Transverse colon (tissue), 4 donors: ENCODE measurements around the gene RBFOX2. TPM values are rescaled to one million over a fixed set of nuclear protein-coding genes. Genes with fewer than 3 reads are reported as not detected.
"Not testable (repeated sequence)": the region's sequence is repeated elsewhere in the genome, so short reads cannot be mapped to it uniquely, and the experiment has no call there.

Source experiments
- DNase-seq: peaks from one replicate; pipeline ENCODE4 v3.0.0-alpha.2; 2019
- H3K27ac ChIP-seq, 4 donors: fragments of 200-600 bp; sonication (generic); 2 replicates each; pipeline ENCODE4 v1.5.1; 2016 to 2018; ENCODE audit warnings: inconsistent platforms in 4 of 4
- H3K27me3 ChIP-seq: fragments of 200-600 bp; sonication (generic); 2 replicates; pipeline ENCODE4 v1.5.1; 2017; ENCODE audit warnings: inconsistent platforms
- H3K36me3 ChIP-seq, 4 donors: fragments of 200-600 bp; sonication (generic); 2 replicates each; pipeline ENCODE4 v1.5.1; 2017 to 2019; ENCODE audit warnings: inconsistent platforms in 4 of 4
- H3K4me1 ChIP-seq, 4 donors: fragments of 200-600 bp; sonication (generic); 2 replicates each; pipeline ENCODE4 v1.5.1; 2017 to 2020; ENCODE audit warnings: inconsistent platforms in 4 of 4
- H3K4me3 ChIP-seq, 4 donors: fragments of 200-600 bp; sonication (generic); 1 replicate in 1 of 4; 2 replicates in 3 of 4; pipeline versions ENCODE4 v1.5.1 to v1.6.1; 2017 to 2019; ENCODE audit warnings: inconsistent platforms in 4 of 4
- H3K9me3 ChIP-seq, 2 donors: fragments of 200-600 bp; sonication (generic); 2 replicates each; pipeline ENCODE4 v1.5.1; 2017 to 2019; ENCODE audit warnings: inconsistent platforms in 2 of 2
- EP300 ChIP-seq: sonication (generic); formaldehyde crosslinking; IDR thresholded peaks from one replicate; pipeline ENCODE4 v1.6.1; 2017; ENCODE audit warnings: antibody characterized with exemption, low read depth
- POLR2A ChIP-seq: fragments of 450-650 bp; IDR thresholded peaks from one replicate; pipeline ENCODE4 v1.6.1; 2016; ENCODE audit warnings: antibody characterized with exemption, mild to moderate bottlenecking, moderate library complexity
- POLR2AphosphoS5 ChIP-seq, 3 donors: sonication (generic); formaldehyde crosslinking; IDR thresholded peaks; one replicate each; pipeline ENCODE4 v1.6.1; 2016; ENCODE audit warnings: antibody characterized with exemption in 3 of 3
- WGBS, 2 donors: methylation state at CpG; one replicate each; pipeline ENCODE4 v1.1.5; 2018; ENCODE audit warnings: low coverage in 1 of 2; 5-methylcytosine and 5-hydroxymethylcytosine counted together
- in situ Hi-C, 4 donors: fragments of 200-750 bp; cut with MboI; loops; one replicate each; pipeline versions ENCODE4 v1.15.0 to v1.15.1; 2017; ENCODE audit warnings: low sequenced_read_pairs in 3 of 4, low pct_ligation_motif_present in 1 of 4, low pct_unique_long_range_greater_than_20kb in 1 of 4
- intact Hi-C: fragments of 100-400 bp; cut with DNase I; formaldehyde crosslinking; loops from one replicate; pipeline ENCODE4 v1.15.1; 2023; ENCODE audit warnings: low total_unique reads
- total RNA-seq, 4 donors: library from RNA; depleted of rRNA; stranded (reverse); fragments of >200 nt; gene quantifications; one replicate each; pipeline ENCODE4 v1.1.0, GENCODE V29; 2016
- TF ChIP-seq, protein P1 (sequence below), 5 experiments: fragments of 200-600 bp in 3 of 5; fragments of 450-650 bp in 2 of 5; sonication (generic) in 3 of 5; IDR thresholded peaks; 1 replicate in 2 of 5; 2 replicates in 3 of 5; pipeline ENCODE4 v1.5.1; 2016 to 2017; ENCODE audit warnings: antibody characterized with exemption in 5 of 5, inconsistent platforms in 3 of 5, mild to moderate bottlenecking in 2 of 5, moderate library complexity in 1 of 5

Gene RBFOX2
- total RNA-seq, 4 donors from 2014 or later = 27.3 to 61.1 (median 43.1) TPM

DNA sequence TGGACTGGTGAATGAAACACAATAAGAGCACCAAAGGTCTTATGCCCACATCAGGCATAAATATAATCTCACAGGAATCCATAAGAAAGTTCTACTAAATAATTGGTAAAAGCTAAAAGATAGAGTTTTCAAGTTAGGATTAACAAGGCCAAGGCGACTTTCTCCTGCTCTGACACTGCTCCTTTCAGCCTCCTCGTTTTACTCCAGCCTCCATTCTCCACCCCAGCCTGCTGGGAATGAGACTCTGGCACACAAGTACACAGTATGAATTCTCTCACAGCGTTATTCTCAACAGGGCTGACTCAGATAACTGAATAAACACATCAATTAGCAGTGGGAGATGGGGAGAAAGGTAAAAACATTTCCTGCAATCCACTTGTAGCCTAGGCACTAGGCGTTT lies 216.0 kb downstream of the RBFOX2 start:
- intact Hi-C loops = no loop called here
- no peak for DNase-seq
- in situ Hi-C loops = no loop called here
- 62 to 81% methylated on average over 3 to 4 of the region's 4 CpGs for whole genome bisulfite sequencing, 2 donors
- Histone ChIP-seq H3K4me3 (no peak overlapping the region), H3K4me1 (peaks cover 0 to 6% (median 4%) of the 10 kb centered on the region in 4 donors), H3K27ac (no peak overlapping the region), H3K9me3 (no peaks in the 10 kb centered on the region), H3K27me3 (no peaks in the 10 kb centered on the region), H3K36me3 (peaks cover 0 to 18% (median 3%) of the 10 kb centered on the region in 4 donors)
- no peak for TF ChIP-seq EP300
- TF ChIP-seq POLR2A = no peak
- TF ChIP-seq, protein P1, sequence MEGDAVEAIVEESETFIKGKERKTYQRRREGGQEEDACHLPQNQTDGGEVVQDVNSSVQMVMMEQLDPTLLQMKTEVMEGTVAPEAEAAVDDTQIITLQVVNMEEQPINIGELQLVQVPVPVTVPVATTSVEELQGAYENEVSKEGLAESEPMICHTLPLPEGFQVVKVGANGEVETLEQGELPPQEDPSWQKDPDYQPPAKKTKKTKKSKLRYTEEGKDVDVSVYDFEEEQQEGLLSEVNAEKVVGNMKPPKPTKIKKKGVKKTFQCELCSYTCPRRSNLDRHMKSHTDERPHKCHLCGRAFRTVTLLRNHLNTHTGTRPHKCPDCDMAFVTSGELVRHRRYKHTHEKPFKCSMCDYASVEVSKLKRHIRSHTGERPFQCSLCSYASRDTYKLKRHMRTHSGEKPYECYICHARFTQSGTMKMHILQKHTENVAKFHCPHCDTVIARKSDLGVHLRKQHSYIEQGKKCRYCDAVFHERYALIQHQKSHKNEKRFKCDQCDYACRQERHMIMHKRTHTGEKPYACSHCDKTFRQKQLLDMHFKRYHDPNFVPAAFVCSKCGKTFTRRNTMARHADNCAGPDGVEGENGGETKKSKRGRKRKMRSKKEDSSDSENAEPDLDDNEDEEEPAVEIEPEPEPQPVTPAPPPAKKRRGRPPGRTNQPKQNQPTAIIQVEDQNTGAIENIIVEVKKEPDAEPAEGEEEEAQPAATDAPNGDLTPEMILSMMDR (IDR thresholded peaks at IDR 0.05) = no peak
- no peak for TF ChIP-seq POLR2AphosphoS5 (IDR thresholded peaks at IDR 0.05)

DNA sequence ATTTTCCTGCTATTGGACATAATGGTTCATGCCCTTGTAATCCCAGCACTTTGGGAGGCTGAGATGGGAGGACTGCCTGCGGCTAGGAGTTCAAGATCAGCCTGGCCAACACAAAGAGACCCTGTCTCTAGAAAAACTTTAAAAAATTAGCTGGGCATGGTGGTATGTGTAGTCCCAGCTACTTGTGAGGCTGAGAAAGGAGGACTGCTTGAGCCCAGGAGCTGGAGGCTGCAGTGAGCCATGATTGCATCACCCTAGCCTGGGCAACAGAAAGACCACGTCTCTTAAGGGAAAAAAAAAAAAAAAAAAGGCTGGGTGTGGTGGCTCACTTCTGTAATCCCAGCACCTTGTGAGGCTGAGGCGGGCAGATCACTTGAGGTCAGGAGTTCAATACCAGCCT lies 217.0 kb downstream of the RBFOX2 start:
- DNase-seq = no peak
- H3K4me1 ChIP-seq = peaks cover 0 to 4% (median 2%) of the 10 kb centered on the region in 4 donors
- H3K9me3 ChIP-seq = no peaks in the 10 kb centered on the region
- in situ Hi-C loops (no loop called here), intact Hi-C loops (no loop called here)
- 88 to 95% methylated on average over 3 of the region's 3 CpGs for whole genome bisulfite sequencing, 2 donors
- TF ChIP-seq EP300 (no peak), POLR2AphosphoS5 (IDR thresholded peaks at IDR 0.05) (no peak), POLR2A (no peak)
- H3K36me3 ChIP-seq = peaks cover 0 to 18% (median 3%) of the 10 kb centered on the region in 4 donors
- no peak overlapping the region for H3K27ac ChIP-seq
- H3K4me3 ChIP-seq = no peak overlapping the region
- no peaks in the 10 kb centered on the region for H3K27me3 ChIP-seq

DNA sequence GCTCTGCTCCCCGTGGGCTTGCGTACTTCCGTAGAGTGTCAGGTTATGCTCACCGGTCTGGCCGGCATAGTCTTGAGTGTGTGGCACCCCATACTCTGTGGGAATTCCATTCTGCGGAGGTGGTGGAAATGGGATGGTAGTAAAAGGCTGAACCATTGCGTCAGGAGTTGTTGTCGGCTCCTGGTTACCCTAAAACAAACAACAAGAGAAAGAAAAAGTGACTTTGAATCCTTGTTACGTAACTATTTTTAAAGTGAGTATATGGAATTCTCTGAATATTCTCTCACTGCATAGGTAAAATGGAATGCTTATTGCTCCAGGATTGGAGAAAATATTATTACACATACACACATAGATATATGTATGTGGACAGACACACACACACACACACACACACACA lies 218.8 kb downstream of the RBFOX2 start:
- H3K4me3 ChIP-seq = no peak overlapping the region
- H3K27me3 ChIP-seq = no peaks in the 10 kb centered on the region
- WGBS, 2 donors = 83 to 93% methylated on average over 2 to 9 of the region's 9 CpGs
- TF ChIP-seq POLR2A = no peak
- TF ChIP-seq EP300 = no peak
- TF ChIP-seq, protein P1 (IDR thresholded peaks at IDR 0.05) = no peak
- TF ChIP-seq POLR2AphosphoS5 (IDR thresholded peaks at IDR 0.05) = no peak
- DNase-seq = no peak
- intact Hi-C loops = no loop called here
- peaks cover 0 to 4% (median 0%) of the 10 kb centered on the region in 4 donors for H3K4me1 ChIP-seq
- H3K9me3 ChIP-seq = no peaks in the 10 kb centered on the region
- no peak overlapping the region for H3K27ac ChIP-seq
- in situ Hi-C loops = no loop called here
- peaks cover 0 to 22% (median 3%) of the 10 kb centered on the region in 4 donors for H3K36me3 ChIP-seq

DNA sequence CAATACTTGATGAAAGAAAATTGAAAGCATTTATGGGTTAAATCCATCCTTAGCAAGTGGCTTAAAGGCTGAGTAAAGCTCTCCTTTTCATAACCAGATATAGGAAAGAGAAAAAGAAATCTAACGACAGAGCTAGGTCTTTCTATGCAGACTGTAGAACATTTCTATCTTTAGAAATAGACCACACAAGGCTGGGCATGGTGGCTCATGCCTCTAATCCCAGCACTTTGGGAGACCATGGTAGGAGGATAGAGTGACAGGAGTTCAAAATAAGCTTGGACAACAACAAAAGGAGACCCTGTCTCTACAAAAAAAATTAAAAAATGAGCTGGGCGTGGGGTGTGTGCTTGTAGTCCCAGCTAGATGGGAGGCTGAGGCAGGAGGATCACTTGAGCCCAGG lies 220.2 kb downstream of the RBFOX2 start:
- no peak for DNase-seq
- no peaks in the 10 kb centered on the region for H3K27me3 ChIP-seq

DNA sequence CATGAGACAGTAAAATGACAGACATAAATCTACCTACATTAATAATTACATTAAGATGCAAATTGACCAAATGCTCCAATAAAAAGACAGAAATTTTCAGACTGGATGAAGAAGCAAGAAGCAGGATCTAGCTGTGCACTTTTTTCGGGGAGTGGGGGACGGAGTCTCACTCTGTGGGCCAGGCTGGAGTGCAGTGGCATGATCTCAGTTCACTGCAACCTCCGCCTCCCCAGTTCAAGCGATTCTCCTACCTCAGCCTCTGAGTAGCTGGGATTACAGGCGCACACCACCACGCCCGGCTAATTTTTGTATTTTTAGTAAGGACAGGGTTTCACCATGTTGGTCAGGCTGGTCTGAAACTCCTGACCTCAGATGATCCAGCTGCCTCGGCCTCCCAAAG lies 222.0 kb downstream of the RBFOX2 start:
- in situ Hi-C loops, H3K27ac ChIP-seq, H3K4me1 ChIP-seq, H3K27me3 ChIP-seq, H3K4me3 ChIP-seq, intact Hi-C loops, H3K9me3 ChIP-seq, DNase-seq: not testable (repeated sequence)
- peaks cover 0 to 22% (median 3%) of the 10 kb centered on the region in 4 donors for H3K36me3 ChIP-seq
- 89 to 94% methylated on average over 3 to 8 of the region's 8 CpGs for whole genome bisulfite sequencing, 2 donors

More for the DNA sequence above, 220.2 kb downstream of the RBFOX2 start:
- Histone ChIP-seq H3K4me3 (no peak overlapping the region), H3K36me3 (peaks cover 0 to 22% (median 3%) of the 10 kb centered on the region in 4 donors), H3K4me1 (no peaks in the 10 kb centered on the region), H3K27ac (no peak overlapping the region), H3K9me3 (no peaks in the 10 kb centered on the region)
- intact Hi-C loops (no loop called here), in situ Hi-C loops (no loop called here)
- TF ChIP-seq POLR2A (no peak), EP300 (no peak), POLR2AphosphoS5 (IDR thresholded peaks at IDR 0.05) (no peak)
- TF ChIP-seq, protein P1 (IDR thresholded peaks at IDR 0.05) = no peak
- WGBS, 2 donors = 59 to 71% methylated on average over 2 of the region's 2 CpGs
